Measurements from ENCODE around the gene FAM181B.

DNA sequence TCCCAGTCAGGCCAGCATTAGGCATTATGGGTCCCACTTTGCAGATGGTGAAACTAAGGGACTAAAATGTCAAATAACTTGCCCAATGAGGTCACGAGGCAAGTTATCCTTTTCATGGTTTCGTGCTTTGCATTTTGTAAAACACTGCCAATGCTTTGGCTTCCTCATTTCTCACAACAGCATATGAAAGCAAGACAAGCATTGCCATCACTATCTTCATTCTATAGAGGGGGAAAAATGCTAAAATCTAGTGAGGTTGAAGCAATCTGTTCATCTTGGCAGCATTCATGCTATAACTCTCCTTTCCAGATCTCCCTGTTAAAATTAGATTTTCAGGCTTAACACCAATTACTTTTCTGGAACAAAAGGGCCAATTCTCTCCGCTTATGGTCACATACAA lies 14.8 kb downstream of the FAM181B start:
- TF ChIP-seq POLR2A (IDR thresholded peaks at IDR 0.05) (no peak), CTCF (IDR thresholded peaks at IDR 0.05) (no peak)

All from lower leg skin (tissue), 3 donors.